HG03066 (cell line): ENCODE results near the gene EGFL8.
"Not testable (repeated sequence)": the region's sequence is repeated elsewhere in the genome, so short reads cannot be mapped to it uniquely, and the experiment has no call there.

Source experiments
- ATAC-seq: cut with Tn5 transposase; IDR thresholded peaks from one replicate; pipeline ENCODE4 v1.9.1; 2021; ENCODE audit warnings: low read depth; ENCODE audit not compliant: unreplicated experiment

The EGFL8 gene

DNA sequence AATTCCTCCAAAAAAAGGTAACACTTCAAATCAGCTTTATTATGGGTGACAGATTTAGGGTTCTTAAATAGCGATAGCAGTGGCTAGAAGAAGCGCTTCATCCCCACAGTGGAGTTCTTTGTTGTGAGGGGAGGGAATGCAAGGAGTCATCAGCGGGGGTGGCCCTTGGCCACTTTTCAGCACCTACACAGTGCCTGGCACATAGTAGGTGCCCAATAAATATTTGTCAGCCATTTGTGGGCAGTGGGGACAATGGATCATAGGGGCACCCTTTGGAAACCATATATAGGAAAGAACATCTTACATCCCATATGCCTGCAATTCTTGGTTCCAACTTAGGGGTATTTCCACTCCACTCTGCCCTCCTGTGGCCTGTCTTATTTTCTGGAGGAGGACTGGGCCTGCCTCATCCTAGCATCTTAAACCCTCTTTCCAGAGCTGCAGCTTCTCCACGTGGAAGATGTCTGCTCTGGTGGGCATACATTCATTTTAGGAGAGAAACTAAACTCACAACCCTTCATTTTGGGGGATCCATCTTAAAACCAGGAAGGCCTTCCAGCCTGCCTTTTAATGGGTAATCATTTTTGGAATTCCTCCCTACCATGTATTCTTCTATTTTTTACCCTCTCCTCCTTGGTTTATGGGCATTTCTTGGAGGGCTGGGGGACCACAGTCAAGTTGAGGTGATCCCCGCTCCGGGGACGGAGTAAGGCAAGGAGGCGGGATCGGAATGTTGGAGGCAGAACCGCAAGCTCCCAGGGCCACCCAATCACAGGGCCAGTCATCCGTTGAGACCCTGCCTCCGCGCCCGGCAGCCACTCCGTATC, 30.6 kb downstream of the EGFL8 start:
- ATAC-seq, result peak; percentile 70

DNA sequence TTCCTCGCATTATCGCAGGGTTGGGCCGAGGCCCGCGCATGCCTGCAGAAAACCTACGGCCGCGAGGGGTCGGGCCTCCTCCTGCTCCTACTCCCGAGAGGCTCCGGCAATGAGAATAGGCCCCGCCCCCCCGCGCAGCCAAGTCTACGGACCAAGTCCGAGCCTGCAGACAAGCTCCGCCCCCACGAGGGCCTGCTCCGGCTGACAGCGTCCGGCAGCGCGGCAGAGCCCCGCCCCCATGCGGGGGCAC, 31.2 kb downstream of the EGFL8 start:
- no peak for ATAC-seq

DNA sequence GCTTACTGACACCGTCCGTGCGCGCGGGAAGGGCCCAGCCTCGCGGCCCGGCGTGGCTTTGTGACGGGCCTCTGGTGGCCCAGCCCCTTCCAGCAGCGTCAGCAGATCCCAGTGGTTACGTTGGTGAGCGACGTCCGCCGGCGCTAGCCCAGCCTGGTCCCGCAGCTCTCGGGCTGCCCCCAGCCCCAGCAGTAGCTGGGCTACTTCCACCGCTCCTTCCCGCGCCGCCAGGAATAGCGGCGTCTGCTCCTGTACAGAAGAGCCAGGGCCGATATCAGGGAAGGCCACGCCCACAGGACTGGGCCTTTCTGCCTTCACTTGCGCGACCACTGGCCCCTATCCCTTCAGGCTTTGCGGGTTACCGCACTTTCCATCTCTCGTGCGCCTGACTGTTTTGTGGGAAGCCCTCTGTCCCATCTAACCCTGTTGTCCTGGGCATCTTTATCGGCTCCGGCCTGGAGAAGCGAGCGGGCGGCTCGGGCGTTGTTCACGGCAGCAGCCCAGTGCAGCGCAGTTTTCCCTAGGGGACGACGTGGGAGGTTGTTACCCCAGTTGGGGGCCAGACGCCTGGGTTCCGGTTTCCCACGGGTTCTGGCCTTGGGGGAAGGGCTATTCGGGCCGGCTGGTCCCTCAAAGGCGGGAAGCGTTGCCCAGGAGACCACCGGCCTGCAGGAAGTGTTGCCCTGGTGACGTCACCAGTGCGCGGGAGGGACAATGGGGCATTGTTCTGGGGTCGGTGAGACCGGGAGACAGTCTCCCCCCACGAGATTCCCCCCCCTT, 31.7 kb downstream of the EGFL8 start:
- peak; percentile 65 for ATAC-seq

DNA sequence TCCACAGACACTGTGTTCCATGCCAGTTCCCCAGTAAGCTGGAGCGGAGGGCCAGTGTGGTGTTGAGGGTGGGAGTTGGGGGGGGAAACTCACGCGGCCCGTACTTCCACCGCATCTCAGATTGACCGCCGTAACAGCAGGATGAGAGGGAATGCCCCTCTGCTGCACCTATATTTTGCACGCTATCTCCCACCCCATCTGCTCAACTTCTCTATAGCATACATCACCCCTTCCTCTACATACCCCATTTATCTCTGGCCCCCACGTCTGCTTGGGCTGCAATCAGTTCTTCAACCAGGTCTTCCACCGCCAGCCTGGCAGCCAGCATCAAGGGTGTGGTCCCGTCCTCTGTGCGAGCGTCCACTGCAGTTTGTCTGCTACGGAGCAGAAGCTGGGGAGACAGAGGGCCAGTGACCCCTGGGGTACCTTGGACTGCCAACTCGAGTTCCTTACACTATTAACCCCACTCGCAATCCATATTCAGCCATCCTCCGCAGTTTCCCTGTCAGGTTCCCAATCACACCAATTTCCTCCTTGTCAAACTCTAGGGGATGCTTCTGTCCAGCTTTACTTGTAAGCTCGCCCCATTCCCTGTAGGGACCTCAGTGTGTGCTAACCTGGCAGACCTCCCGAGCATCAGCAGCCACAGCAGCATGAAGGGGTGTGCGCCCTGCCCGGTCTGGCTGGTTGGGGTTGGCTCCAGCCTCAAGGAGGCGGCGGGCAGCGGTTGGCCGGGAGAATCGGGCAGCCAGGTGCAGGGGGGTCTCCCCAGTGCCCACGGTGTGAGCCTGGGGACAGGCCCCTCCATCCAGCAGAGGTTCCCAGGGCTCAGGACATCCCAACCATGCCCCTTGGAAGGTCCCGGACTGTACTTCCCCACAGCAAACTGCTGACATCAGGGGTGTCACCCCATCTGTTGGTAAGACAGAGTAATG, 32.6 kb downstream of the EGFL8 start:
- ATAC-seq, result no peak

DNA sequence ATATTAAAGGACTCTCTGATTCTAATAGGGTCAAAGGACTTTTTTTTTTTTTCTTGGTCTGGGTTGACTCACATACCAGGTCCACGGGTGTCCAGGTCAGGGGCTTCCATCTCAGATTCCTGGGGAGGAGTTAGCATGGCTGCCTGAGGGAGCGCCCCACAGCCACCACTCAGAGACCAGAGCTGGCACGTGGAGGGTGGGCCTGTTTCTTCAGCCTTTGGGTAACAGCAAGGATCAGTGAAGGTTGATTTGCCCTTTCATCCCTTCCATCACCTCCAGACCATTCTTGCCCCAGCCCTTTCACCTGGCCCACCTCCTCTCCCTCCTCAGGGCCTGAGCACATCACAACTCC, 33.9 kb downstream of the EGFL8 start:
- ATAC-seq, result no peak

DNA sequence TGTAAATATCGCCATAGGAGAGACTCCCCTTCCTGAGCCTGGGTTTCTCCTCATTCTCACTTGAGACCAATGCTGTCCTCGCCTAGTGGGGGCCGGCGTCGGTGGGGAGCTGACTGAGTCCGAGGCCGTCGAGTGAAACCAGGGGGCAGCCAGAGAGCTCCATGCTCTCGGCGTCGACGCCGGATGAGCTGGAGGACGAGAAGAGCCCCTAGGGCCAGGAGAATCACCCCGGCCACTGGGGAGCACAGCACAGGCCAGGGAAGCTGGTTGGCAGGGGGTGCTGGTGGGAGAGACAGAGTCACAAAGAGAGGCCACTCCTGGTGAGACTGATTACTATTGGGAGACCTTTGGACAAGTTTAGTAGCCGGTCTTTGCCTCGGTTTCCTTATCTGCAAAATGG, 34.5 kb downstream of the EGFL8 start:
- no peak for ATAC-seq

DNA sequence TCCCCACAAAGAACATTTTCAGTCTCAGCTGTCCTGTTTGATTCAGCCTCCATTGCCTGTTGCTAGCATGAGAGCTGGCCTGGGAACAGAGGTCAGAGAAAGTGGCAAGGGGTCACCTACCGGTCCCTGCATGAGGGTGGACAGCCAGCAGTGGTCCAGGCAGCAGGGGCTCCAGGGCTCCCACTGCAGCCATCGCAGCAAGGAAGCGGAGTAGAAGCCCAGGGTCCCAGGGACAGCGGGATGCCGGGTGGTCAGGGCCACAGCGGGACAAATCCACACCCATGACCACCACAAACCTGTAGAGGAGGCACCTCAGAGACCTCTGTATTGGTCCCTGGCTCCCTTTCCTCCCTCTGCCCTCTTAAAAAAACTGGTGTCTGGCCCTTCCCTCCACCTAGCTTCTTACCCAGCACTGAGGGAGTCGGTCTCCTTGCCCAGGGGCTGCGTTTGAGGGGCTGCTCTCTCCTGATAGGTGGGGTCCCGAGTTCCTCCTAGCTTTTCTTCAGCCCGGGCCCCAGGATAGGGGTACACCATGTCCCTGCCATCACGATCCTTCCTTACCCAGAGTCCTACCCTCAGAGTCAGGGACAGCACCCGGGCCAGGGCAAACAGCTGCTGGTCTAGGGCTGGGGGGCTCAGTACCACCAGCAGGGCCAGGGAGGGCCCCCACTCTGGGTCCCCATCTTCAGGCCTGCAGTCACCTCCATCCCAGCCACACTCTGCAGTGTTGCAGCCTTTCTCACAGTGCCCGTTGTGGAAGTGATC, 36.5 kb downstream of the EGFL8 start:
- ATAC-seq, result no peak

DNA sequence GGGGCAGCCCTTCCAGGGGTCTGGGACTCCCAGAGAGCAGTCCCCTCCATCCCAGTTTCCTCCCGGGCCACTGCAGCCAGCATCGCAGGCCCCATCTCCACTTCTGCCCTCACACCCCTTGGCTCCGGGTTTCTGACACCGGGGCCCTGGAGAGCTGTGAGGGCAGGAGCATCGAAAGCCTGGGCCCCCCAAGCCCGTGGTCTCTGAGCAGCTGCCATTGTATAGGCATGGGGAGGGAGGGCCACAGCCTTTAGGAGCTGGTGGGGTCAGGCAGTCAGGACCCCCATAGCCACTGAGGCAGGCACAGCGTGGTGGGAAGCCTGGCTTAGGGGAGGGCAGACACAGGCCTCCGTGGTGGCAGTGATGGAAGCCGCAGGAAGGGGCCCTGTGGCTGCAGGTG, 37.8 kb downstream of the EGFL8 start:
- no peak for ATAC-seq

DNA sequence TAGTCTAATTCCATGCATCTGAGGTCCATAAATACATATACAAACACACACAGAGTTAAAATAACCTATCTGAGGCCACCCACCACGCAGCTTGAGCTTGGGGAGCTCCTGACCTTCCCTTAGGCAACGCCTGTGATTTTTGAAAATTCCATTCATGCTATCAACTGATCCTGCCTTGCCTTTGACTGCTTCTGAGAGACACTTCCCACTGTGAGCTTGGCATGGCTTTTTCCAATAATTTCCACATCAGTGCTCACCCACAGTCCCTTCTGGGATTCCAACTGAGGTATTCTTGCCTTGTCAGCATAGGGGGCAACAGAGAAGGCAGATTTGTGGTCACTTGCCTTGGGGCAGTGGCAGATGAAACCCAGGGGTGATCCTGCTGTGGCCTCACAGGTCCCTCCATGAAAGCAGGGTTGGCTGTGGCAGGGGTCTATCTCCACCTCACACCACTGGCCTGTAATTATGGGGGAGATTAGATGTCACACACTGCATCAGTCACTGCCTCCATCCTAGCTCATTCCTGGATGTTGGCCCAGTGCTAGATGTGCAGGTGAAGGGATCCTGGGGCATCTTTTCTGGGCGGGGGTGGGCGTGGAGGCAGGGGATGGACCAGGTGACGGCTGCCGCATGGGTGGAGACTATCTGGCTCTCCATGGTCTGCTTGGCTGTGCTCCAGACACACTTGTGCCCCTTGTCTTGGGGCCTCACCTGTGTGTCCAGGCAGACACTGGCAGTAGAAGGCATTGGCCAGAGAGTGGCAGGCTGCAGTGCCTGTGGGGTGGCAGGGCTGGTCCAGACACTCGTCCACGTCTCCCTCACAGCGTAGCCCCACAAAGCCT, 39.3 kb downstream of the EGFL8 start:
- ATAC-seq, result no peak

DNA sequence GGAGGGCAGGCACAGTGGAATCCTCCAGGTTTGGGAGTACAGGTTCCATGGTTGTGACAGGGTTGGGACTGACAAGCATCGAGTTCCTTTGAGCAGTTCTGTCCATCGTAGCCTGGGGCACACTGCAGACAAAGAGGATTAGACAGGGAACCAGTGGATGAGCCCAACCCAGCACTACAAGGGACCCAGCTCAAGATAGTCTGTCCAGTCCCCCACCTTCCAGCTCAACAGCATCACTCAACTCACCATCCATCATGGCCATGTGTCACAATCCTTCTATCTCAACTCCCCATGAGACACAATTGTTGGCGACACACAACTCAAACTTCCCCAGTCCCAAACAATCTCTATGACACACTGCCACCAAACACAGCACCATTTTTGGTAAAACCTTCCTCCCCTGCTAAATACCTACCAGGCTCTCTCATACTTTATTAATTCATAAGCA, 39.9 kb downstream of the EGFL8 start:
- no peak for ATAC-seq

DNA sequence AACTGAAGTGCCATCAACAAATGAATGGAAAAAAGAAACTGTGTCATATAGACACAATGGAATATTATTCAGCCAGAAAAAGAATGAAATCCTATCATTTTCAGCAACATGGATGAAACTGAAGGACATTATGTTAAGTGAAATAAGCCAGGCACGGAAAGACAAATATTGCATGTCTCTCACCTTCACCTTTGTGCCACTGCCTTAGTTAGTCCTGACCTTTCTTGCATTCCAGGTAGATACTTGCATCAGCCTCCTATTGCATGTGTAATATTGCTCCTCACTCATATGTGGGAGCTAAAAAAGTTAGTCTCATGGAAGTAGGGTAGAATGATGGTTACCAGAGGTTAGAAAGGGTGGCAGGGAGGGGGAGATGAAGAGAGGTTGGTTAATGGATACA, 44.6 kb downstream of the EGFL8 start:
- no peak for ATAC-seq

DNA sequence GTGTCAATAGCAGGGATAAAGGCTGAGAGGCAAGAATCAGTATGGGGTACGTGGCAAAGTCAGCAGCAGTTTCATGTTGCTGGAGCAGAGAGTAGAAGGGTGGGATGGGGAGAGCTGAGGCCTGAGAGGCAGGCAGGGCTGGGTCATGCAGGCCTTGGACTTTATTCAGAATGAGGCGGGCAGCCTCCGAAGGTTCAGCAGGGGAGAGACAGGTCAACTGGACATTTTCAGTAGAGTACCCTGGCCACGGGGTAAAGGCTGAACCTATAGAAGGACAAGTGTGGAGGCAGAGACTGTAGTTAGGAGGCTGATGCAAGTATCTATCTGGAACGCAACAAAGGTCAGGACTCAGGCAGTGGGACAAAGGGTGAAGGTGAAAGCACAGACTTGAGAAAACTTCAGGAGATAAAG, 45.8 kb downstream of the EGFL8 start:
- ATAC-seq, result no peak

DNA sequence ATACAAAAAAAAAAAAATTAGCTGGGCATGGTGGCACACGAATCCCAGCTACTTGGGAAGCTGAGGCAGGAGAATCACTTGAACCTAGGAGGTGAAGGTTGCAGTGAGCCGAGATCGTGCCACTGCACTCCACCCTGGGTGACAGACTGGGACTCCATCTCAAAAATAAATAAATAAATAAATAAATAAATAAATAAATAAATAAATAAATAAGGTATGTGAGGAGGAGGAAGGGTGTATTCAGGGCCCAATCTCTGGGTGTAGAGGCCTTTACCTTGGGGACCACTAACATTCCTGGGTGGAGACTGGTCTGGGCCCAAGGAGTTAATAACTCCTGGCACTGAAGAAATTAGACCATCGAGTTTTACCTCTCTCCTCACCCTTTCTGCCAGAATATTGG, 47.0 kb downstream of the EGFL8 start:
- ATAC-seq, result not testable (repeated sequence)

DNA sequence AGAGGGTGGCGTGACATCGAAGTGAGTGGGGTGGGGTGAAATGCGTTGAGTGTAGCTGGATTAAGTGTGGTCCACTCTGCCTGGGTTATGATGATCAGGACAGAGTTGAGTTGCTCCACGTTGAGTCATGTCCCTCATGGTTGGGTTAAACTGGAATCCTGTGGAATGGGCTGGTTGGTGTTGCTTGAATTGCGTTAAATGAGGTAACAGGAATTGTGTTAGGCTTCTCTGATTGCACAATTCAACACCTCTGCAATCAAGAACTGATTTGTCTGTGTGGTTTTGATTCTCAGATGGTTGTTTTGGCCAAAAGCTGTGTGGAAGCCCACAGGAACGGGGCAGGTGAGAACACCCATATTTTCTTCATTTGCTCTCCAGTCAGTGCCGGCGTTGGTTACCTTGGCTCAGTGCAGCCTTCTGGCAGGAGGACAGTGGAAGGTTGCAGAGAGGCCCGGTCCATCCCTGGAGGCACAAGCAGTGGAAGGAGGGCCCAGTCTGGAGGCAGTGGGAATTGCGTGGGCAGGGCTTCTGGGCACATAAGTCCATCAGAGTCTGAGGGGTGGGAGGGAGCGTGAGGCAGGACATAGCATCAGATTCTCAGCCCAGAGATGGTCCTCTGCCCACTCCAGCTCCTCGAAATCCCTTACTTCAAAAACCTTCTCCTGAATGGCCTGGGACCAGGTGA, 47.8 kb downstream of the EGFL8 start:
- ATAC-seq, result no peak

DNA sequence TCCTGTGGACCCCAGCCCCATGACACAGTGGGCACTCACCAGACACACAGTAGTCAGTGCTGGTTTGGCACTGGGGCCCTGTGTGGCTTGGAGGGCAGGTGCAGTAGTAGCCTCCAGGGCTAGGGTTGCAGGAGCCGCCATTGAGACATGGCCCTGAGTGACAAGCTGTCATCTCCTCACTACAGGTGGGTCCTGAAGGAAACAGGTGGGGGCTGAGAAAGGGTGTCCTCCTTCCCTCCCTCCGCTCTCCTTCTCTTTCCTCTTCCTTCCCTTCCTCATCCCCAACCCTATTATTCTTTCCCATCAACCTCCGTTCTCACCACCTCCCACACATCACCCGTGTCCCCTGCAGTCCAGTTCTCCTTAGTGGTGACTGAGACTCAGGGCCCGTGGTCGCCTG, 49.3 kb downstream of the EGFL8 start:
- ATAC-seq, result no peak

DNA sequence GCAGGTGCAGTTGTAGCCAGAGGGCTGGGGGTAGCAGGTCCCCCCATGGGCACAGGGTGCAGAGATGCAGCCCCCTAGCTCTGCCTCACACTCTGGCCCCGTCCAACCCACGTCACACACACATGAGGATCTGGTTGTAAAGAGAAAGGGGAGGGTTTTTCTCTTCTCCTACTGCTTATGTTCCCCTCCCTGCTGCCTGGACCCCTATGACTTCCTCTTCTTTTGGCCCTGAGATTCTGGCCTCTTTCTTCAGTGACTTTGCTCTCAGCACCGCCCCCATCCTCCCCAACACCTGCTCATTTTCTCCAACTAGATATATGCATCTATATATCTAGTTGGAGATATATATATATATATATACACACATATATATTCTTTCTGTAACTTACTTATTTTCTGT, 49.7 kb downstream of the EGFL8 start:
- ATAC-seq, result no peak

DNA sequence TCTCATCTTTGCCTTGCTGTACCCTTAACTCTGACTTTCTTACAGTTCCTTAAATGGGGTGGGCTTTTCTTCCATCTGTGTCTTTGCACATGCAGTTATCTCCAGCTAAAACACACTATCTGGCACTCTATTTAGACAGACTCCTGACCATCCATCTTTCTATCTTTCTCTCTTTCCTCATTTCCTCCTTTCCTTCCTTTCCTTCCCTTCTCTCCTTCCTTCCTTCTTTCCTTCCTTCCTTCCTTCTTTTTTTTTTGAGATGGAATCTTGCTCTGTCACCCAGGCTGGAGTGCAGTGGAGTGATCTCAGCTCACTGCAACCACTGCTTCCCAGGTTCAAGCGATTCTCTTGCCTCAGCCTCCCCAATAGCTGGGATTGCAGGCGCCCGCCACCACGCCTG, 51.2 kb downstream of the EGFL8 start:
- no peak for ATAC-seq

DNA sequence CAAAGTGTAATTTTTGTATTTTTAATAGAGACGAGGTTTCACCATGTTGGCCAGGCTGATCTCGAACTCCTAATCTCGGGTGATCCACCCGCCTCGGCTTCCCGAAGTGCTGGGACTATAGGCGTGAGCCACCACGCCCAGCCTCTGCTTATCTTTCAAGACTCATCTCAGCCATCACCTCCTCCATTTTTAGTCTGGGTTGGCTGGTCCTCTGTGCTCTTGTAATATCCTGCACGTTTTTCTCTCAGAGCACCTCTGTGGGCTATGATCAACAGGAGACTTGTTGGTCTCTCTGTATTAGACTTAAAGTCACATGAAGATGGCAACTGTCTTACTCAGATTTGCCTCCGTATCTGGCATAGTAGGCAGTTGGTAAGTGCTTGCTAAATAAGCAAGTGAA, 51.9 kb downstream of the EGFL8 start:
- no peak for ATAC-seq

DNA sequence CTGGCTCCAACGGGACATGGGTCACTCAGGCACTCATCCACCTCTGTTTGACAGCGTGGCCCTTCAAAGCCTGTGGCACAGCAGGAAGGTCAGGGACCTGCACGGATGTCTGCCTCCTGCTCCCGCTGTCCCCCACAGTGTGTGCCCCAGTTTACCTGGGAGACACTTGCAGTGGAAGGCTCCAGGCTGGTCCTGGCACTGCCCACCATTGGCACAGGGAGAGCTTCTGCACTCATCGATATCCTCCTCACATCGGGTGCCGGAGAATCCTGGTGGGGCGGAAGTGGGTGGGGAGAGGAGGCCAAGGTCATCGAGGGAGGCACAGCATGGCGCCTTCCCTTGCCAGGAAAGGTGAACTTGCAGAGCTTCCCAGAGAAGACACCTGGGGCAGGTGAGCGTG, 52.6 kb downstream of the EGFL8 start:
- ATAC-seq, result no peak
